Effector memory CD8-positive, alpha-beta T cell (primary cell): ENCODE measurements around the gene PSMB5.
A peak's percentile ranks its signal among the peaks of the same experiment; 100 is the strongest.

Experiments
- ATAC-seq: fragments of 150-1000 bp; cut with Tn5 transposase; replicated peaks from 2 replicates; pipeline ENCODE4 v1.10.0; 2021; ENCODE audit warnings: mild to moderate bottlenecking, moderate library complexity
- DNase-seq, 3 experiments: peaks; one replicate each; pipeline ENCODE4 v3.0.0; 2021
- H3K27ac Mint-ChIP-seq, 2 donors: one replicate each; pipeline ENCODE4 v1.8.0; 2022; ENCODE audit warnings: mild to moderate bottlenecking in 2 of 2, mixed read lengths in 2 of 2, moderate library complexity in 2 of 2
- H3K27me3 Mint-ChIP-seq, 2 donors: one replicate each; pipeline ENCODE4 v1.8.0; 2022; ENCODE audit warnings: mixed read lengths in 2 of 2
- H3K36me3 Mint-ChIP-seq: one replicate; pipeline ENCODE4 v1.8.0; 2022; ENCODE audit warnings: mild to moderate bottlenecking, moderate library complexity, mixed read lengths; ENCODE audit not compliant: insufficient read depth
- H3K4me1 Mint-ChIP-seq, 2 donors: one replicate each; pipeline ENCODE4 v1.8.0; 2022; ENCODE audit warnings: low read depth in 2 of 2, mixed read lengths in 2 of 2
- H3K4me3 Mint-ChIP-seq, 2 donors: one replicate each; pipeline ENCODE4 v1.8.0; 2022; ENCODE audit warnings: mild to moderate bottlenecking in 2 of 2, mixed read lengths in 2 of 2, moderate library complexity in 2 of 2
- H3K9me3 Mint-ChIP-seq, 2 donors: one replicate each; pipeline ENCODE4 v1.8.0; 2022; ENCODE audit warnings: mixed read lengths in 2 of 2

The PSMB5 gene

GRCh38 chr14:23044840-23045239 is 10.1 kb upstream of the PSMB5 start:
- peaks cover 0 to 18% of the 10 kb centered on the region in 2 donors for H3K27me3 Mint-ChIP-seq
- peaks cover 5% of the 10 kb centered on the region for H3K36me3 Mint-ChIP-seq
- H3K4me3 Mint-ChIP-seq = no peak overlapping the region
- no peaks in the 10 kb centered on the region for H3K4me1 Mint-ChIP-seq
- ATAC-seq (no peak), DNase-seq (no peak)
- no peak overlapping the region for H3K27ac Mint-ChIP-seq
- no peaks in the 10 kb centered on the region for H3K9me3 Mint-ChIP-seq

- Mint-ChIP-seq H3K4me1 (no peaks in the 10 kb centered on the region), H3K27ac (no peak overlapping the region), H3K36me3 (peaks cover 5% of the 10 kb centered on the region), H3K9me3 (no peaks in the 10 kb centered on the region), H3K4me3 (no peak overlapping the region), H3K27me3 (peaks cover 0 to 18% of the 10 kb centered on the region in 2 donors)
- ATAC-seq (no peak), DNase-seq (no peak)
Measured at GRCh38 chr14:23043754-23044153, 9.1 kb upstream of the PSMB5 start.

- H3K27me3 Mint-ChIP-seq = peaks cover 0 to 18% of the 10 kb centered on the region in 2 donors
- H3K4me3 Mint-ChIP-seq = no peak overlapping the region
- H3K4me1 Mint-ChIP-seq = no peaks in the 10 kb centered on the region
- peak overlapping the region in 1 of 2 donors; percentile 67 for H3K27ac Mint-ChIP-seq
- H3K9me3 Mint-ChIP-seq = no peaks in the 10 kb centered on the region
- no peak for DNase-seq
- ATAC-seq = no peak
- peaks cover 5% of the 10 kb centered on the region for H3K36me3 Mint-ChIP-seq
Measured at GRCh38 chr14:23043145-23043544, 8.4 kb upstream of the PSMB5 start.

- Mint-ChIP-seq H3K9me3 (no peaks in the 10 kb centered on the region), H3K4me3 (no peak within 1 kb of the TSS), H3K27ac (peak within 1 kb of the TSS in 1 of 2 donors; percentile 67), H3K36me3 (peaks cover 5% of the 10 kb centered on the region), H3K27me3 (peaks cover 0 to 18% of the 10 kb centered on the region in 2 donors), H3K4me1 (no peaks in the 10 kb centered on the region)
- DNase-seq (no peak), ATAC-seq (no peak)
Measured at GRCh38 chr14:23042162-23042965, 7.7 kb upstream of the PSMB5 start, which contains the start of gene PSMB11. PSMB11 (plus strand) TSS chr14:23042212; CDS start chr14:23042226, 14 bp downstream.

- Mint-ChIP-seq H3K27me3 (peaks cover 0 to 18% of the 10 kb centered on the region in 2 donors), H3K4me3 (no peak overlapping the region), H3K27ac (no peak overlapping the region), H3K9me3 (no peaks in the 10 kb centered on the region), H3K36me3 (peaks cover 5% of the 10 kb centered on the region), H3K4me1 (no peaks in the 10 kb centered on the region)
- DNase-seq (no peak), ATAC-seq (no peak)
Measured at GRCh38 chr14:23041729-23042128, 7.0 kb upstream of the PSMB5 start.

GRCh38 chr14:23040100-23040499 is 5.4 kb upstream of the PSMB5 start:
- Mint-ChIP-seq H3K36me3 (peaks cover 5% of the 10 kb centered on the region), H3K9me3 (no peaks in the 10 kb centered on the region), H3K4me1 (peaks cover 0 to 2% of the 10 kb centered on the region in 2 donors), H3K27me3 (peaks cover 0 to 18% of the 10 kb centered on the region in 2 donors), H3K27ac (no peak overlapping the region), H3K4me3 (no peak overlapping the region)
- no peak for ATAC-seq
- no peak for DNase-seq

- DNase-seq = no peak
- Mint-ChIP-seq H3K9me3 (no peaks in the 10 kb centered on the region), H3K4me1 (peaks cover 6 to 18% of the 10 kb centered on the region in 2 donors), H3K36me3 (peaks cover 29% of the 10 kb centered on the region), H3K27ac (peak overlapping the region; percentile 92 to 98), H3K27me3 (no peaks in the 10 kb centered on the region), H3K4me3 (peak overlapping the region; percentile 90 to 97)
- no peak for ATAC-seq
Measured at GRCh38 chr14:23035303-23036144, 824 bp upstream of the PSMB5 start.

GRCh38 chr14:23033801-23034497 is 751 bp downstream of the PSMB5 start:
- Mint-ChIP-seq H3K36me3 (peaks cover 37% of the 10 kb centered on the region), H3K27me3 (no peaks in the 10 kb centered on the region), H3K4me3 (peak overlapping the region; percentile 90 to 97), H3K27ac (peak overlapping the region; percentile 92 to 98), H3K9me3 (no peaks in the 10 kb centered on the region), H3K4me1 (peaks cover 12 to 24% of the 10 kb centered on the region in 2 donors)
- no peak for DNase-seq
- ATAC-seq = no peak

- Mint-ChIP-seq H3K27ac (peak overlapping the region; percentile 92 to 98), H3K9me3 (no peaks in the 10 kb centered on the region), H3K27me3 (no peaks in the 10 kb centered on the region), H3K4me3 (peak overlapping the region; percentile 90 to 97), H3K36me3 (peaks cover 37% of the 10 kb centered on the region), H3K4me1 (peaks cover 16 to 28% of the 10 kb centered on the region in 2 donors)
- ATAC-seq (no peak), DNase-seq (no peak)
Measured at GRCh38 chr14:23033251-23033727, 1.4 kb downstream of the PSMB5 start.

- Mint-ChIP-seq H3K9me3 (no peaks in the 10 kb centered on the region), H3K4me3 (no peak overlapping the region), H3K4me1 (peaks cover 16 to 27% of the 10 kb centered on the region in 2 donors), H3K27ac (no peak overlapping the region), H3K36me3 (peaks cover 47% of the 10 kb centered on the region), H3K27me3 (no peaks in the 10 kb centered on the region)
- DNase-seq (no peak), ATAC-seq (no peak)
Measured at GRCh38 chr14:23030936-23031335, 3.8 kb downstream of the PSMB5 start.

GRCh38 chr14:23028799-23029198 is 5.9 kb downstream of the PSMB5 start:
- peak; percentile 56 for ATAC-seq

GRCh38 chr14:23025151-23025814 is 9.4 kb downstream of the PSMB5 start:
- H3K36me3 Mint-ChIP-seq = peaks cover 16% of the 10 kb centered on the region
- H3K4me1 Mint-ChIP-seq = peaks cover 15 to 30% of the 10 kb centered on the region in 2 donors
- no peaks in the 10 kb centered on the region for H3K27me3 Mint-ChIP-seq
- H3K4me3 Mint-ChIP-seq = no peak overlapping the region
- DNase-seq = no peak
- H3K27ac Mint-ChIP-seq = peak overlapping the region in 1 of 2 donors; percentile 82
- ATAC-seq = no peak
- no peaks in the 10 kb centered on the region for H3K9me3 Mint-ChIP-seq

More at GRCh38 chr14:23028799-23029198, 5.9 kb downstream of the PSMB5 start:
- Mint-ChIP-seq H3K27me3 (no peaks in the 10 kb centered on the region), H3K9me3 (no peaks in the 10 kb centered on the region), H3K4me1 (peaks cover 22 to 26% of the 10 kb centered on the region in 2 donors), H3K27ac (peak overlapping the region; percentile 14 to 16), H3K36me3 (peaks cover 44% of the 10 kb centered on the region), H3K4me3 (peak overlapping the region in 1 of 2 donors; percentile 1)
- no peak for DNase-seq
